ENCODE data around the gene PTK6.

The PTK6 gene

DNA sequence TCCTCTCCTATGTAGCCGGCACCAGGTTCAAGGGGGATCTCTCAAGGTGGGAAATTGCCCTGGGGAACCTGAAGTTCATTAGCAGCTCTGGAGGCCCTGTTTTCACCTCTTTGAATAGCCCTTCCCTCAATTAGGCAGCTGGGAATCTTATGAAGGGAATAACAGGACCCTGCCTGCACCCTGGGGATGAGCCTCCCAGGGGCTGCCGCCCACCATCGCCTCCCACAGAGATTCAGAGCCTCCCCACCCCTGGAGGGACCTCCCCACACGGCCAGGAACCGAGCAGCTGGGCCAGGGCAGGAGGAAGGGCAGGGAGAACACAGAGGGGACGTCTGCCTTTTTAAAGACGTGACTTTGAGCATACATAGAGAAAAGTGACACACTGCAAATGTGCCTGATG lies 33.7 kb downstream of the PTK6 start:
- no peak for DNase-seq (ENCODE audit: extremely low spot score)
- ChIA-PET POLR2A (interaction anchor here (0.6 kb wide), 2 partner anchors 24 to 823 kb away, joined by 3 read pairs; no protein-coding TSS in a partner anchor), CTCF (interaction anchor here (1.9 kb wide), 1 partner anchor 10 kb away, joined by 5 read pairs; no protein-coding TSS in a partner anchor)
- TF ChIP-seq, protein P1, sequence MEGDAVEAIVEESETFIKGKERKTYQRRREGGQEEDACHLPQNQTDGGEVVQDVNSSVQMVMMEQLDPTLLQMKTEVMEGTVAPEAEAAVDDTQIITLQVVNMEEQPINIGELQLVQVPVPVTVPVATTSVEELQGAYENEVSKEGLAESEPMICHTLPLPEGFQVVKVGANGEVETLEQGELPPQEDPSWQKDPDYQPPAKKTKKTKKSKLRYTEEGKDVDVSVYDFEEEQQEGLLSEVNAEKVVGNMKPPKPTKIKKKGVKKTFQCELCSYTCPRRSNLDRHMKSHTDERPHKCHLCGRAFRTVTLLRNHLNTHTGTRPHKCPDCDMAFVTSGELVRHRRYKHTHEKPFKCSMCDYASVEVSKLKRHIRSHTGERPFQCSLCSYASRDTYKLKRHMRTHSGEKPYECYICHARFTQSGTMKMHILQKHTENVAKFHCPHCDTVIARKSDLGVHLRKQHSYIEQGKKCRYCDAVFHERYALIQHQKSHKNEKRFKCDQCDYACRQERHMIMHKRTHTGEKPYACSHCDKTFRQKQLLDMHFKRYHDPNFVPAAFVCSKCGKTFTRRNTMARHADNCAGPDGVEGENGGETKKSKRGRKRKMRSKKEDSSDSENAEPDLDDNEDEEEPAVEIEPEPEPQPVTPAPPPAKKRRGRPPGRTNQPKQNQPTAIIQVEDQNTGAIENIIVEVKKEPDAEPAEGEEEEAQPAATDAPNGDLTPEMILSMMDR (IDR thresholded peaks at IDR 0.05; ENCODE audit: control extremely low read depth, extremely low read depth, low read depth, missing control alignments), result no peak

DNA sequence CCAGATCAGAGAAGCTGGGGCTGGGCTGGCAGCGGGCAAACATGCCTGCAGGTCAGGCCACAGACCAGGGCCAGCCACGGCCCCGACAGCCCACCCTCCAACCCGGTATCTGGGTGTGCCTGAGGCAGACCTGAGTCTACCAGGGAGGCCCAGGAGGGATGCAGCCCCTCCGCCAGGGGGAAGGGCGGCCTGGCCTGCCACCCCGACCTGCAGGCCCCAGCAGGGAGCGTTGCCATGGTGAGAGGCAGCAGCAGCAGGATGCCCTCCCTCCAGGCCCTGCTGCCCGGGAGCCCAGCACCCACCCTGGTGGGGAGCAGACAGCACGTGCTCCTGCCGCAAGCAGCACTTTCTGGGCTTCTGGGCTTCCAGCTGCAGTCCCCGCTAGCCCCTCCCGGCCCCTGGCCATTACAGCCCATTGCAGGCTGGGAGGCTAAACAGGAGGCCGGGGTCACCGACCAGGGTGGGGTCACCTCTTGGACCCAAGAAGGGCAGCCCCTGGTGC lies 34.5 kb downstream of the PTK6 start:
- ChIA-PET CTCF (interaction anchor here (1.9 kb wide), 1 partner anchor 9 kb away, joined by 5 read pairs; no protein-coding TSS in a partner anchor), POLR2A (no interaction called here)
- TF ChIP-seq, protein P1 (IDR thresholded peaks at IDR 0.05; ENCODE audit: control extremely low read depth, extremely low read depth, low read depth, missing control alignments), result no peak
- DNase-seq (ENCODE audit: extremely low spot score), result no peak

DNA sequence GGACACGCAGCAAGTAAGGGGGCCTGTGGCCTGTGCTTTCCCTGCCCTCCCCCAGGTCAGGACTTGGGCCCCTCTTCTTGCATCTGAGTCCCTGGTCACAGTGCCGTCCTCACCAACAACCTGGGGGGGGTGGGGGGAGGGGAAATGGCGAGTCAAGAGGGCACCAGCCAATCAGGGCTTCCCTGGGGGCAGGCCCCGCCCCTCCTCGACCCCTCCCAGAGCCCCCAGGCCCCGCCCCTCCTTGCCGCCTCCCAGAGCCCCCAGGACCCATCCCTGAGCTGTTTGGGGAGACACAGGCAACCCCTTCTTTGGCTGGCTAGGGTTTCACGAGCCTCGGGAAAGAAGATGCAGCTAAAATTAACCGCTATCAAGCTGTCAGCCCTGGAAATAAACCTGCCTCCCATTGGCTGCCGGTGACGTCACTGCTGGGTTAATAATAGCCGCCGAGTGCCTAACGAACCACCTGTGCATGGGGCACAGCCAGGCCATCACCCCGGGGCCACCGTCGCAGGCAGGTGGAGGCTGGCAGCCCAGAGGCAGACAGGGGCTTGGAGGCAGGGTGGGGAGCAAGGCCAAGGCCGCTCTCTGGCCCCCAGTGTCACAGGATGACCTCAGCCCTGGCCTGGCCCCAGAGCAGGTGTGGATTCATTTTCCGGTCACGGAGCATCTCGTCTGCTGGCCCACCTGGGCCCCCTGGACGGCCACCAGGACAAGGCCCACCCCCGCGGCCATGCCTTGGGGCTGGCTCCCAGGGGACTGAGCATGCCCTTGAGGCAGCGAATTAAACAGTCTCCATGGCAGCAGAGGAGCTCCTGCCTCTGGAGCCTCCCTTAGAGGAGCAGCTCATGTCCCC lies 35.1 kb downstream of the PTK6 start:
- ChIA-PET POLR2A (interaction anchor here (0.7 kb wide), 1 partner anchor 42 kb away, joined by 4 read pairs; no protein-coding TSS in a partner anchor), CTCF (interaction anchor here (1.9 kb wide), 1 partner anchor 8 kb away, joined by 5 read pairs; no protein-coding TSS in a partner anchor)
- DNase-seq (ENCODE audit: extremely low spot score), result no peak
- TF ChIP-seq, protein P1 (IDR thresholded peaks at IDR 0.05; ENCODE audit: control extremely low read depth, extremely low read depth, low read depth, missing control alignments), result no peak

DNA sequence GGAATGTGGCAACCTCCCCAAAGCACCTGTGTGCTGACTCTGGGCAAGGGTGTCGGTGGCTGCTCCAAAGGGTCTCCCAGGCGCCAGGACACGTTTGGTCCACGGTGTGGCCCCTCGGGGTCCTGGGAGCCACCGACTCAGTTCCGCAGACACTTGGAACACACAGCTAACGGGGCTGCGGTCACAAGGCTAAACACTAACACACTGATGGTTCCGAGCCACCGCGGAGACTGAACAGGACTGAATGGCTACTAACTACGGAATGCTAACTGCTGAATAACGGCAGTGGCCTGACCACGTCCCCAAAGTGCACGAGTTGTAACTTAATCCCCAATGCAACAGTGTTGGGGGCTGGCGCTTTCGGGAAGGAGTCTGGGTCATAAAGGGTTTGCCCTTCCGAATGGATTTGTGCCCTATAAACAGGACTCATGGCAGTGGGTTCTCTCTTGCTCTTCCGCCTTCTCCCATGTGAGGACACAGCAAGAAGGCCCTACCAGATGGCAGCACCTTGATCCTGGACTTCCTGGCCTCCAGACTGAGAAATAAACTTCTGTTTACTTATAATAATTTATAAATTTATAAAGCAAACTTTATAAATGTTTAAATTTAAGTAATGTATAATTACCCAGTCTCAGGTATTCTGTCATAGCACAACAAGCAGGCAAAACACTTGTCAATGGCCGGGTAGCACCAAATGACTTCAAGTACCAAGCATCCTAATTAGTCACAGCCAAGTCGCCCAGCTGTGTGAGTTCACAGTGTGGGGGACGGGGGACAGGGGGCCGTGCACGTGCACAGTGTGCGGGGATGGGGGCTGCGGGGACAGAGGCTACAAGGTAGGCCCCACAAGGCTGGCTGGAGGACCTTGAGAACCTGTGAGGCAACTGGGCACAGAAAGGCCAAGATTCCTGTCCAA lies 36.0 kb downstream of the PTK6 start:
- ChIA-PET POLR2A (no interaction called here), CTCF (no interaction called here)
- DNase-seq (ENCODE audit: extremely low spot score), result no peak
- TF ChIP-seq, protein P1 (IDR thresholded peaks at IDR 0.05; ENCODE audit: control extremely low read depth, extremely low read depth, low read depth, missing control alignments), result no peak

DNA sequence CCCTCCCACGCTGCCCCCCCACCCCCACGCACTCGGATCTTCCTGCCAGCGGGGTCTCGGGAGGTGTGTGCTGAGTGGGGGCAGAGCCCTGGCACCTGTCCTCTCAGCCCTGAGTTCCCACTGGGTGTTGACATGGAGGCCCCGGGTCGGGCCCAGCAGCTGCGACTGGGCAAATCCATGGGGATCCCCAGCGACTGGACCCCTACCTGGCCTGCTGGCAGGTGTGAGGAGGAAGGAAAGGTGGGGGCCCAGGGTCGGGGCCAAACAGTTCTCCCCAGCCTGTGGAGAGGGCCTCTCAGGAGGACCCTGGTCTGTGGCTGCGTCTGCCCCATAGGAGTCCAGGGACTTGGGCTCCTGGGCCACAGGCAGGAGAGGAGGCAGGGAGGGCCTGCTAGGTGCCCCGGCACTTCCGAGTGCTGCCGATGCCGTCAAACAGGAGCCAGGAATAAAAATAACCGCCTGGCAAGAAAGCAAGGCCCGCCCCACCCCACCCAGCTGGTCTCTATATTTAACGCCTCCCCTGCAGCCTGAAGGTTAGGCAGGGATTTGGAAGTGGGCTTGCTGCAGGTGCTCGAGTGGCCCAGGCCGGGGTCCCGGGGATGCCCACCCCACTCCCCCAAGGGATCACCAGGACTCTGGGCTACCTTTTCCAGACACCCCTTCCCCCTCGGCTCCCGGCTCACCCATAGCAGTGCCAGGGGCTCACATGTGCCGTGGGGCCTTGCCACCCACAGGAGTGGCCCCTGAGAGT lies 36.9 kb downstream of the PTK6 start:
- TF ChIP-seq, protein P1 (IDR thresholded peaks at IDR 0.05; ENCODE audit: control extremely low read depth, extremely low read depth, low read depth, missing control alignments), result no peak
- CTCF ChIA-PET, result no interaction called here
- no peak for DNase-seq (ENCODE audit: extremely low spot score)
- POLR2A ChIA-PET, result no interaction called here

All from GM10248 (cell line).